PC-9 (cell line): Measurements from ENCODE around the gene BCL11B.

ENCODE experiments used
- EZH2 ChIP-seq: fragments of 200-600 bp; sonication (generic); IDR thresholded peaks from 2 replicates; pipeline ENCODE4 v1.8.0; 2017; ENCODE audit warnings: antibody characterized with exemption, low read depth
- TF ChIP-seq, protein P1 (sequence below): fragments of 200-600 bp; sonication (generic); conservative IDR thresholded peaks from 2 replicates; pipeline ENCODE4 v1.6.1; 2017; ENCODE audit warnings: mixed run types, antibody characterized with exemption, mild to moderate bottlenecking, moderate library complexity

DNA sequence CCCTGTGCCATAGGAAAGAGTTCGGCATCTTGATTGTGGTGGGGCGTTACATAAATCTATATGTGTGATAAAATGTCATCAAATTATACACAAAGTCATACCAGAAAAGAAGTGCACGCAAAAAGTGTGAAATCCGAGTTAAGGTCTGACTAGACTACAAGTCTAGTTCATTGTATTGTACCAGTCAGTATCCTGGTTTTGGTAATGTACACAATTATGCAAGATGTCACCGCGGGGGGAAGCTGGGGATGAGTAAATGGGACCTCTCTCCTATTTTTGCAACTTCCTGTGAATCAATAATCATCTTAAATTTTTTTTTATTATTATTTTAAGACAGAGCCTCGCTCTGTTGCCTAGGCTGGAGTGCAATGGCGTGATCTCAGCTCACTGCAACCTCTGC is 43.2 kb upstream of the BCL11B start:
- TF ChIP-seq, protein P1, sequence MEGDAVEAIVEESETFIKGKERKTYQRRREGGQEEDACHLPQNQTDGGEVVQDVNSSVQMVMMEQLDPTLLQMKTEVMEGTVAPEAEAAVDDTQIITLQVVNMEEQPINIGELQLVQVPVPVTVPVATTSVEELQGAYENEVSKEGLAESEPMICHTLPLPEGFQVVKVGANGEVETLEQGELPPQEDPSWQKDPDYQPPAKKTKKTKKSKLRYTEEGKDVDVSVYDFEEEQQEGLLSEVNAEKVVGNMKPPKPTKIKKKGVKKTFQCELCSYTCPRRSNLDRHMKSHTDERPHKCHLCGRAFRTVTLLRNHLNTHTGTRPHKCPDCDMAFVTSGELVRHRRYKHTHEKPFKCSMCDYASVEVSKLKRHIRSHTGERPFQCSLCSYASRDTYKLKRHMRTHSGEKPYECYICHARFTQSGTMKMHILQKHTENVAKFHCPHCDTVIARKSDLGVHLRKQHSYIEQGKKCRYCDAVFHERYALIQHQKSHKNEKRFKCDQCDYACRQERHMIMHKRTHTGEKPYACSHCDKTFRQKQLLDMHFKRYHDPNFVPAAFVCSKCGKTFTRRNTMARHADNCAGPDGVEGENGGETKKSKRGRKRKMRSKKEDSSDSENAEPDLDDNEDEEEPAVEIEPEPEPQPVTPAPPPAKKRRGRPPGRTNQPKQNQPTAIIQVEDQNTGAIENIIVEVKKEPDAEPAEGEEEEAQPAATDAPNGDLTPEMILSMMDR: no peak
- TF ChIP-seq EZH2: no peak
